Skeletal muscle tissue (tissue), 4 donors: Measurements from ENCODE around the gene PIGX. TPM values are rescaled to one million over a fixed set of nuclear protein-coding genes. Genes with fewer than 3 reads are reported as not detected.
A peak's percentile ranks its signal among the peaks of the same experiment; 100 is the strongest.
"Not testable (repeated sequence)": the region's sequence is repeated elsewhere in the genome, so short reads cannot be mapped to it uniquely, and the experiment has no call there.

Experiments used
- H3K27ac ChIP-seq: one replicate; pipeline ENCODE4 v1.7.0; 2013; ENCODE audit warnings: mild to moderate bottlenecking, low read depth, low read length, inconsistent platforms
- H3K27me3 ChIP-seq, 3 donors: one replicate each; pipeline ENCODE4 v1.7.0; 2013; ENCODE audit warnings: low read length in 3 of 3; ENCODE audit not compliant: control insufficient read depth in 3 of 3, insufficient read depth in 3 of 3
- H3K36me3 ChIP-seq, 3 donors: one replicate each; pipeline ENCODE4 v1.7.0; 2013; ENCODE audit warnings: low read length in 3 of 3; ENCODE audit not compliant: control insufficient read depth in 3 of 3, insufficient read depth in 3 of 3
- H3K4me1 ChIP-seq, 3 donors: one replicate each; pipeline ENCODE4 v1.7.0; 2013; ENCODE audit warnings: low read length in 3 of 3, mild to moderate bottlenecking in 3 of 3; ENCODE audit not compliant: control insufficient read depth in 3 of 3, insufficient read depth in 3 of 3
- H3K4me3 ChIP-seq, 3 donors: one replicate each; pipeline ENCODE4 v1.7.0; 2013; ENCODE audit warnings: low read length in 3 of 3
- H3K9ac ChIP-seq, 3 donors: one replicate each; pipeline ENCODE4 v1.7.0; 2013; ENCODE audit warnings: low read length in 3 of 3, mild to moderate bottlenecking in 3 of 3, moderate library complexity in 2 of 3, low read depth in 1 of 3
- H3K9me3 ChIP-seq, 3 donors: one replicate each; pipeline ENCODE4 v1.7.0; 2013; ENCODE audit warnings: low read length in 3 of 3; ENCODE audit not compliant: control insufficient read depth in 3 of 3
- total RNA-seq: library from RNA; depleted of rRNA; stranded (reverse); fragments of >200 nt; gene quantifications from one replicate; pipeline ENCODE4 v1.2.3, GENCODE V29; 2014
- donor health status: Osteomylitis.

Gene PIGX
- total RNA-seq, 1 donor from 2014 or later = 12.5 TPM

DNA sequence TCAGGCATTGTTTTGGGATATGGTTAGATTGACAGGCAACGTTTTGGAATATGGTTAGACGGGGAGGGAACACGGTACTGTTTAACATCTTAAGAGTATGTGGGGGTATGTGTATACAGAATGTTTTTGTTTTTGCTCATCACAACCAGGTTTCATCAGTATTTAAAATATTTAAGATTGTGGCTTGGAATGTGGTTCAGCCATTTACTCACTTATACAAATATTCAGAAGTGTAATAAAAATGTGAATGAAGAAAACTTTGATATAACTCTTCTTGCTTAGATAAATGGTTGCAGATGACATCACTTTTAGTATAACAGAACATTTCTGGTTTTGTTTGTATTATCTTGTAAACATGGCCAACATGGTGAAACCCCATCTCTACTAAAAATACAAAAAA lies 23.6 kb downstream of the PIGX start:
- H3K4me1 ChIP-seq = peaks cover 0 to 3% (median 0%) of the 10 kb centered on the region in 3 donors
- H3K27ac ChIP-seq = no peak overlapping the region
- no peak overlapping the region for H3K4me3 ChIP-seq
- peaks cover 0 to 4% (median 2%) of the 10 kb centered on the region in 3 donors for H3K36me3 ChIP-seq
- no peak overlapping the region for H3K9ac ChIP-seq
- H3K9me3 ChIP-seq = no peaks in the 10 kb centered on the region
- H3K27me3 ChIP-seq = no peaks in the 10 kb centered on the region

DNA sequence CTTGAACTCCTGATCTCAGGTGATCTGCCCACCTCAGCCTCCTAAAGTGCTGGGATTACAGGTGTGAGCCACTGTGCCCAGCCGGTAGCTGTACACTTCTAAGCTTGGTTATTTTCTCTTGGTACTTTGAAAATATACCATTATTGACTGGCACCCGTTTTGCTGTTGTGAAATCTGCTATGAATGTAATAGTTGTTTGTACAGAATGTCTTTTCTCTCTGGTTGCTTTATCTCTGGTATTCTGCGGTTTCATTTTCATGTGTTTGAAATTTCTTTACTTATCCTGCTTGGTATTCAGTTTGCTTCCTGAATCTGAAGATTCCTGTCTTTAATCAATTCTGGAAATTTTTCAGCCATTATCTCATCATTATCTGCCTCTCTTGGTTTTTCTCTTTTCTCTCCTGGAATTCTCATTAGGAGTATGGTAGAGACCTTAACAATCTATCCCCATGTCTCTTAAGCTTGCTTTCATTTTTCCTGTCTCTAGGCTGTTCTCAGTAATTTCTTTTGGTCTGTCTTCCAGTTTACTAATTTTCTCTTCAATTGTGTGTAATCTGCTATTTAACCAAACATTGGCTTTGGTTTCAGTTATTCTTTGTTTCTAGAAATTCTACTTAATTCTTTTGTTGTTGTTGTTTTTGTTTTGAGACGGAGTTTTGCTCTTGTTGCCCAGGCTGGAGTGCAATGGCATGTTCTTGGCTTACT lies 24.6 kb downstream of the PIGX start:
- Histone ChIP-seq H3K4me3 (no peak overlapping the region), H3K27me3 (no peaks in the 10 kb centered on the region), H3K27ac (no peak overlapping the region), H3K9me3 (no peaks in the 10 kb centered on the region), H3K4me1 (peaks cover 8 to 9% (median 8%) of the 10 kb centered on the region in 3 donors), H3K36me3 (peaks cover 0 to 4% (median 0%) of the 10 kb centered on the region in 3 donors), H3K9ac (no peak overlapping the region)

DNA sequence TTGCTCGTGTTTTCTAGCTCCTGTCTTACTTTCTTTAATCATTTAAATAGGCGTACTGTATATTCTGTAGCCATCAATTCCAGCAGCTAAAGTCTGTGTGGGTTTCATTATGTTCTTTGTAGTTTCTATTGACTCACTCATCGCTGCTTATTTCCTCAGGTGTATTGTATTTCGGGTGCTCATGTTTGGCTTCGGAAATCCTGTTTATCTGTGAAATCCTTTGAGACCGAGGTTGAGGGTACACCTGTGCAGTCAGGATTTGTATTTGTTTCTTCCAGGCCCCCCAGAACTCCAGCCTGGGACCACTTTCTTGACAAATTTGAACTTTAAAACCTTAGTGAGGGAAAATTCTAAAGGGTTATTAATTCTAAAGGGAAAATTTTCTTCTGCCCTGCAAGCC lies 25.5 kb downstream of the PIGX start:
- Histone ChIP-seq H3K27me3 (no peaks in the 10 kb centered on the region), H3K4me3 (no peak overlapping the region), H3K27ac (no peak overlapping the region), H3K36me3 (peaks cover 0 to 4% (median 0%) of the 10 kb centered on the region in 3 donors), H3K9me3 (no peaks in the 10 kb centered on the region), H3K9ac (no peak overlapping the region), H3K4me1 (peaks cover 8 to 11% (median 9%) of the 10 kb centered on the region in 3 donors)

DNA sequence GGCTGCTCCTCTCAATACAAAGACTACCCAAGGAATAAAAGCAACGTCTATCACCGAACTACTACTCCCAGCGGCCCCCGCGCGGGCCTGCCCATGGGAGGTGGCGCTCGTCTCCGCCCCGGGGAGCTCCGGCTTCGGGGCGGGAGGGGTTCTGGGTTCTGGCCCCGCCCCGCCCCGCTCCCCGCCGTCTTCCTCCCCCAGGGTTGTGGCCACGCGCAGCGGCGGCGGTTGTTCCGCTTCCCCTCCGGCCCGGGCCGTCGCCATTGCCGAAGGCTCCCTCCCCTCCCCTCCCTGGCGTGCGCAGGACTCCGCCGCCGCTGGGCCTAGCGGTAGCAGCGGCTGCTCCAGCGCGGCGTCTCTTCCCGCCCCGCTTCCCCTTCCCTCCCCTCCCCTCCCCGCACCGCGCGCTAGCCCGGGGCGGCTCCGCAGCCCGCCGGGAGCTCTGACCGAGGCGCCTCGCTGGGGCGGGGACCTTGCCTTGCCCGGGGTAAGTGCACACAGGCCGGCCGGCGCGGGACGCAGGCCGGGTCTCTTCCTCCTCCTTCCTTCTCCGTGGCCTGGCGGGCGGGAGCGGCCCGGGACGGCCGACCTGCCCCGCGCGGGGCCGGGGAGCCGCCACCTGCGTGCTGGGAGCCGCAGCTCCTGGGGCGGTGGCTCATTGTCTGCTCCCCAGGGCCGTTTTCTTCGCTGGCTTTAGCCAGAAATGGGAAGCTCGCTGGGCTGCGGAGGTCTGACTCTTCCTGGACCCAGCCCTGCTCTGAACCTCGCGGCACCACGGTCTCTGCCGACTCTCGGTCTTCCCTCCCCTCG lies 27.7 kb downstream of the PIGX start, which contains the start of gene PAK2:
Gene PAK2 (plus strand): TSS at position 187 of the 810 bp plus-strand sequence. CDS start 42,790 bp downstream, outside the sequence.
- H3K9me3 ChIP-seq = no peaks in the 10 kb centered on the region
- H3K36me3 ChIP-seq = no peaks in the 10 kb centered on the region
- H3K4me3 ChIP-seq = peak within 1 kb of the TSS; percentile 76 to 90 (median 79)
- peak within 1 kb of the TSS; percentile 95 for H3K27ac ChIP-seq
- peak within 1 kb of the TSS; percentile 92 to 94 (median 94) for H3K9ac ChIP-seq
- no peaks in the 10 kb centered on the region for H3K27me3 ChIP-seq
- H3K4me1 ChIP-seq = peaks cover 8 to 11% (median 9%) of the 10 kb centered on the region in 3 donors

DNA sequence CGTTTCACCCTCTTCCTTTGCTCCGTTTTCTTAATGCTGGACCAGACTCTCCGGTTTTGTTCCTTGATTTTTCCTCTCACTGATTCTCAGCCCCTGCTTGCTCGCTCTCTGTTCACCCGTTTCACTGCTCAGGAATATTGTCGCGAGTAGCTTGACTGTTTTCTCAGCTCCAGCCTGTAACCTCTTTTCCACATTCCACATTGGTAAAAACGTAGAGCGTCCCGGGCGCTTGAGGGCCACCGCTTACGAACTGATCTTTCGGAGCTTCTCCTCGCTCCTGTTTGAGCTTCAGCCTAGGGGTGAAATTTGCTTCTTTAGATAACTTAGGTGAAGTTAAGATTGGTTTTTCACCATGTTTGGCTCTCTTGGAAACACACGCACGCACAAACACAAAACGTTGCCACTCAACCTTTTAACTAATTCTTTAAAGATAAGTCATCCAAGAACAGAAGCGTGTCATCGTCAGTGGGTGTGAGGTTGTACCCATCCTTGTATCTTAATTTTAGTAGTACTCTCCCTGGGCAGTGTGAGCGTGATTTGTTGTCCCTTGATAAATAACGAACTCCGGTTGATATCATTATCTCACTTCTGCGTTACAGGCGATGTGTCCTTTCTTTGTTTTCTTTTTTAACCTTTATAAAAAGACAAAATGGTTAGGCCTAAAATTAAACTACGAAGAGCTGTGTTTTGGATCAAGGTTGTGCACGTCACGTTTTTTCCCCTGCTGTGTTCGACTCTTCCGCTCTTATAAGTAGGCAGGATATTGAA lies 28.5 kb downstream of the PIGX start:
- Histone ChIP-seq H3K27ac (peak overlapping the region; percentile 95), H3K4me1 (peaks cover 8 to 11% (median 9%) of the 10 kb centered on the region in 3 donors), H3K27me3 (no peaks in the 10 kb centered on the region), H3K4me3 (peak overlapping the region; percentile 76 to 90 (median 79)), H3K36me3 (no peaks in the 10 kb centered on the region), H3K9ac (peak overlapping the region; percentile 92 to 94 (median 94)), H3K9me3 (no peaks in the 10 kb centered on the region)

DNA sequence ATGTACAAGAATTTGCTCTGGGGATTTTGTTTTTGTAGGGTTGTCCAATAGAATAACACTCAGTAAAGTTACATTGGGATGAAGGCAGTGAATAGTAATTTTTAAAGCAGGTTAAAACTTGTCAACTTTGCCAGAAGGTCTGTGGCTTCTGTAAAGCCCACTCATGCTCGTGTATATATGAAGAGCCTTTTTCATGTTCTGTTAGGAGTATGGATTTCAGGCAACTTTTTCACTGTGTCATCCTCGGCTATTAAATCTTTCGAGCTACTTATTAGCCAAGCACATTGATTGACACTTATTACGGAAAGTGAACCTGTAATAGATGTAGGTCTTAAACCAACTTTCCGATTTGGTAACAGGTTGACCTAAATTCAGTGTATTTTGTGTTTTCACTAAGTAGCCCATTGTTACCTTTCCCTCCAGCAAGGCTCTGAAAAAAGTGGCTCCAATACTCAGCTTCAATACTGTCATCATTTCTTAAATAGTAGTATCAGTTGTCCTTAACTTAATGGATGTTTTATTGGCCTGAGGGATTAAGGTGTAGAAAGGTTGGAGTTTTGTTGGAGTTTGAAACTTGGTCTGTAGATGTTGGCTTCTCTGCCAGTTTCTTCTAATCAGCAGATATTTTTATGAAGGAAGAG lies 29.2 kb downstream of the PIGX start:
- Histone ChIP-seq H3K27ac (peak overlapping the region; percentile 95), H3K4me3 (peak overlapping the region; percentile 76 to 90 (median 79)), H3K4me1 (peaks cover 8 to 11% (median 9%) of the 10 kb centered on the region in 3 donors), H3K36me3 (no peaks in the 10 kb centered on the region), H3K9ac (peak overlapping the region; percentile 92 to 94 (median 94)), H3K27me3 (no peaks in the 10 kb centered on the region), H3K9me3 (no peaks in the 10 kb centered on the region)

DNA sequence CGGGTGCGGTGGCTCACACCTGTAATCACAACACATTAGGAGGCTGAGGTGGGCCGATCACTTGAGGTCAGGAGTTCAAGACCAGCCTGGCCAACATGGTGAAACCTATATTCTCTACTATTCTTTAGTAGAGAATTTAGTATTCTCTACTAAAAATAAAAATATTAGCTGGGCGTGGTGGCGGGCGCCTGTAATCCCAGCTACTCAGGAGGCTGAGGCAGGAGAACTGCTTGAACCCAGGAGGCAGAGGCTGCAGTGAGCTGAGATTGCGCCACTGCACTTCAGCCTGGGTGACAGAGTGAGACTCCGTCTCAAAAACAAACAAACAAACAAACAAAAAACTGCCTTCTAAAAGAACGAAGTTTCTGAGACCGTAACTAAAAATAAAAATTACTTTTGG lies 31.4 kb downstream of the PIGX start:
- H3K27ac ChIP-seq, H3K9me3 ChIP-seq, H3K4me3 ChIP-seq, H3K27me3 ChIP-seq, H3K36me3 ChIP-seq, H3K9ac ChIP-seq: not testable (repeated sequence)
- H3K4me1 ChIP-seq = peaks cover 8 to 11% (median 9%) of the 10 kb centered on the region in 3 donors

DNA sequence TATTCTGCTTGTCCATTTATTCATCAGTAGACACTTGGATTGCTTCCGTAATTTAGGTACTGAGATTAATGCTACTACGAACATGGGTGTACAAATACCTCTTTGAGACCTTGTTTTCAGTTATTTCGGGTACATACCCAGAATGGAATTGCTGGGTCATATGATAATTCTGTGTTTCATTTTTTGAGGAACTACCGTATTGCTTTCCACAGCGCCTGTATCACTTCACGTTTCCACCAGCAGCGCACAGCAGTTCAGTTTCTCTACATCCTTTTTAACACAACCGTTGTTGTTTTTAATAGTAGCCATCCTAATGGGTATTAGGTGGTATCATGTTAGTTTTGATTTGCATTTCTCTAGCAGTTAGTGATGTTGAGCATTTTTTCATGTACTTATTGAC lies 36.9 kb downstream of the PIGX start:
- Histone ChIP-seq H3K27me3 (no peaks in the 10 kb centered on the region), H3K4me3 (no peak overlapping the region), H3K9ac (no peak overlapping the region), H3K4me1 (peaks cover 0 to under 1% (median 0%) of the 10 kb centered on the region in 3 donors), H3K36me3 (peaks cover 0 to 9% (median 0%) of the 10 kb centered on the region in 3 donors), H3K9me3 (no peaks in the 10 kb centered on the region), H3K27ac (no peak overlapping the region)

DNA sequence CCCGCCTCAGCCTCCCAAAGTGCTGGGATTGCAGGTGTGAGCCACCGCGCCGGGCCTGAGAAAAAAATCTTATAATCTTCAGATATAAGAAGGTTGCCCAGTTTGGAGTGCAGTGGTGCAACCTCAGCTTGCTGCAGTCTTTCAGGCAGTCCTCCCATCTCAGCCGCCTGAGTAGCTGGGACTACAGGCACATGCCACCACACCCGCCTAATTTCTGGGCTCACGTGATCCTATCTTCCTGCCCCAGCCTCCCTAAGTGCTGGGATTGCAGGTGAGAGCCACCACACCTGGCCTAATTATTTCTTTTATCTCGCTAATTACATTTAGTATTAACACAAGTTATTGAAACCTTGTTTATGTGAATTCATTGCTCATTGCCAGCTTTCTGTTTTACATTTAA lies 41.0 kb downstream of the PIGX start:
- peaks cover 0 to 4% (median 0%) of the 10 kb centered on the region in 3 donors for H3K9me3 ChIP-seq
- no peak overlapping the region for H3K27ac ChIP-seq
- H3K27me3 ChIP-seq = no peaks in the 10 kb centered on the region
- peaks cover 0 to 10% (median 0%) of the 10 kb centered on the region in 3 donors for H3K36me3 ChIP-seq
- no peak overlapping the region for H3K9ac ChIP-seq
- H3K4me3 ChIP-seq = no peak overlapping the region
- peaks cover 0 to 13% (median 0%) of the 10 kb centered on the region in 3 donors for H3K4me1 ChIP-seq
